Endothelial cell of umbilical vein (primary cell): ENCODE data around the gene ADSS1. TPM values are rescaled to one million over a fixed set of nuclear protein-coding genes. Genes with fewer than 3 reads are reported as not detected.

Source experiments
- BruUV-seq: library from RNA; stranded (reverse); fragments of 400-500 nt; replicated peaks from 2 replicates; lab custom pipeline; 2021; lab: Mats Ljungman, UMichigan
- CTCF ChIA-PET: fragments of 300-600, 350-600 bp; sonication (Branson Sonifier 250); formaldehyde crosslinking; loops from one replicate; lab custom pipeline; 2021; ENCODE audit warnings: antibody characterized with exemption, inconsistent platforms; lab: Charles Lee
- POLR2A ChIA-PET: fragments of 300-600, 350-600 bp; sonication (Branson Sonifier 250); formaldehyde crosslinking; loops from one replicate; lab custom pipeline; 2021; ENCODE audit warnings: antibody characterized with exemption, inconsistent platforms; lab: Charles Lee
- DNase-seq: peaks from one replicate; pipeline ENCODE4 v3.0.0-alpha.2; 2011; ENCODE audit warnings: low read depth, low spot score
- FAIRE-seq: peaks from 2 replicates; lab custom pipeline; 2011; peaks lifted over from hg19 to GRCh38; lab: Jason Lieb, UNC
- H2AFZ ChIP-seq: 2 replicates; pipeline ENCODE4 v1.6.0; 2012; ENCODE audit warnings: low read depth, low read length, control low read depth, inconsistent platforms
- H3K27ac ChIP-seq: 2 replicates; pipeline ENCODE4 v1.5.1; 2011; ENCODE audit warnings: low read depth, mild to moderate bottlenecking, control low read depth, low read length, moderate library complexity; ENCODE audit not compliant: insufficient read depth
- H3K27me3 ChIP-seq, 2 experiments: 2 replicates each; pipeline versions ENCODE4 v1.6.0 to v1.6.1; 2011; ENCODE audit warnings: low read length in 2 of 2, mixed read lengths in 1 of 2; ENCODE audit not compliant: control insufficient read depth in 2 of 2, insufficient read depth in 2 of 2
- H3K36me3 ChIP-seq, 2 experiments: 2 replicates in 1 of 2; 3 replicates in 1 of 2; pipeline ENCODE4 v1.5.1; 2011; ENCODE audit warnings: low read length in 2 of 2, mild to moderate bottlenecking in 1 of 2, moderate library complexity in 1 of 2; ENCODE audit not compliant: control insufficient read depth in 2 of 2, insufficient read depth in 2 of 2; ENCODE audit errors: extremely low read depth in 1 of 2
- H3K4me1 ChIP-seq: 3 replicates; pipeline ENCODE4 v1.5.1; 2011; ENCODE audit warnings: mild to moderate bottlenecking, low read length; ENCODE audit not compliant: control insufficient read depth, insufficient read depth; ENCODE audit errors: extremely low read depth
- H3K4me2 ChIP-seq: 2 replicates; pipeline ENCODE4 v1.6.1; 2011; ENCODE audit warnings: low read length, control low read depth, mixed read lengths; ENCODE audit not compliant: insufficient read depth
- H3K4me3 ChIP-seq, 3 experiments: fragments of 200-600 bp in 1 of 3; sonication (generic), shearing (Covaris generic) in 1 of 3; replicated peaks in 1 of 3; 2 replicates each; pipeline ENCODE4 v1.5.1; 2011 to 2016; ENCODE audit warnings: control low read depth in 3 of 3, low read length in 3 of 3, mild to moderate bottlenecking in 2 of 3, inconsistent platforms in 1 of 3, low read depth in 1 of 3, moderate library complexity in 1 of 3; ENCODE audit not compliant: insufficient read depth in 1 of 3
- H3K79me2 ChIP-seq: 2 replicates; pipeline ENCODE4 v1.6.0; 2012; ENCODE audit warnings: low read length, inconsistent platforms; ENCODE audit not compliant: control insufficient read depth, insufficient read depth
- H3K9ac ChIP-seq: replicated peaks from 2 replicates; pipeline ENCODE3; 2011; ENCODE audit warnings: low read length, control low read depth; ENCODE audit not compliant: insufficient read depth; ENCODE audit errors: extremely low read depth
- H3K9me1 ChIP-seq: replicated peaks from 3 replicates; pipeline ENCODE4 v1.6.0; 2011; ENCODE audit warnings: mild to moderate bottlenecking, low read length; ENCODE audit not compliant: control insufficient read depth, insufficient read depth; ENCODE audit errors: extremely low read depth
- H3K9me3 ChIP-seq: replicated peaks from 2 replicates; pipeline ENCODE4 v1.5.1; 2012; ENCODE audit warnings: low read length, inconsistent platforms; ENCODE audit not compliant: control insufficient read depth, insufficient read depth
- H4K20me1 ChIP-seq: replicated peaks from 2 replicates; pipeline ENCODE3; 2011; ENCODE audit warnings: mild to moderate bottlenecking, low read length; ENCODE audit not compliant: control insufficient read depth, insufficient read depth; ENCODE audit errors: extremely low read depth
- CTCF ChIP-seq, 2 donors: IDR thresholded peaks; 1 replicate in 1 of 2; 2 replicates in 1 of 2; pipeline ENCODE4 v1.5.1; 2011; ENCODE audit warnings: low read length in 2 of 2, mild to moderate bottlenecking in 2 of 2, moderate library complexity in 2 of 2, control low read depth in 1 of 2, inconsistent platforms in 1 of 2, low read depth in 1 of 2; ENCODE audit not compliant: insufficient read depth in 1 of 2; ENCODE audit errors: extremely low read depth in 1 of 2
- EZH2 ChIP-seq: IDR thresholded peaks from 2 replicates; pipeline ENCODE4 v1.6.1; 2012; ENCODE audit warnings: borderline replicate concordance, low read depth, mild to moderate bottlenecking, moderate library complexity, low read length, inconsistent platforms; ENCODE audit not compliant: severe bottlenecking
- FOS ChIP-seq: IDR thresholded peaks from 2 replicates; pipeline ENCODE4 v1.6.1; 2011; ENCODE audit warnings: mild to moderate bottlenecking, low read length, moderate library complexity, borderline replicate concordance; ENCODE audit not compliant: insufficient read depth
- GATA2 ChIP-seq: IDR thresholded peaks from 2 replicates; pipeline ENCODE4 v1.7.0; 2011; ENCODE audit warnings: low read depth, mild to moderate bottlenecking, moderate library complexity, mixed read lengths, low read length; ENCODE audit not compliant: insufficient read length, insufficient read depth
- JUN ChIP-seq: IDR thresholded peaks from 2 replicates; pipeline ENCODE4 v1.6.1; 2011; ENCODE audit warnings: borderline replicate concordance, low read depth; ENCODE audit not compliant: insufficient read length, insufficient read depth
- MAX ChIP-seq: IDR thresholded peaks from 2 replicates; pipeline ENCODE4 v1.6.1; 2011; ENCODE audit not compliant: insufficient read depth, insufficient read length
- MYC ChIP-seq: IDR thresholded peaks from one replicate; pipeline ENCODE4 v1.6.1; 2011; ENCODE audit warnings: mild to moderate bottlenecking, low read depth, low read length
- POLR2A ChIP-seq: IDR thresholded peaks from 2 replicates; pipeline ENCODE4 v1.6.1; 2012; ENCODE audit warnings: low read depth, mild to moderate bottlenecking, control low read depth, low read length
- POLR2AphosphoS5 ChIP-seq: IDR thresholded peaks from 2 replicates; pipeline ENCODE4 v1.6.1; 2012; ENCODE audit warnings: low read depth, mild to moderate bottlenecking, control low read depth, low read length, moderate library complexity; ENCODE audit not compliant: insufficient read depth
- dilution Hi-C: fragments of 300-500 bp; cut with MboI; formaldehyde crosslinking; loops from one replicate; pipeline ENCODE4 v1.15.0; 2019; ENCODE audit warnings: low sequenced_read_pairs; ENCODE audit not compliant: extremely low pct_ligation_motif_present
- intact Hi-C: fragments of 100-400 bp; cut with micrococcal nuclease; formaldehyde crosslinking; loops from one replicate; pipeline ENCODE4 v1.10.0; 2022
- polyA plus RNA-seq, 4 experiments: library from polyadenylated mRNA; depleted of rRNA in 3 of 4; stranded (reverse) in 3 of 4; unstranded in 1 of 4; fragments of >200 nt; gene quantifications; 2 replicates each; pipeline versions ENCODE4 v1.2.1 to v1.2.3, GENCODE V29; 2011 to 2012; ENCODE audit warnings: missing spikeins in 1 of 4
- total RNA-seq: library from RNA; stranded (reverse); gene quantifications from 2 replicates; pipeline ENCODE4 v1.2.3, GENCODE V29; 2021

The ADSS1 gene
- total and polyA plus RNA-seq, 2 donors (not counting 3 experiments of a cell fraction or from before 2014, with no cell fraction given) = 1.9 TPM

GRCh38 chr14:104697317-104697703 is 26.7 kb upstream of the ADSS1 start:
- no peaks in the 10 kb centered on the region for H3K9me3 ChIP-seq
- no peak overlapping the region for H3K4me2 ChIP-seq
- H3K4me1 ChIP-seq = peaks cover 16% of the 10 kb centered on the region
- ChIA-PET POLR2A (no interaction called here), CTCF (interaction anchor here (0.5 to 2.7 kb wide), 3 partner anchors 12 to 32 kb away, joined by 3 to 8 read pairs (median 4); no protein-coding TSS in a partner anchor)
- no peak overlapping the region for H2AFZ ChIP-seq
- H3K9ac ChIP-seq = no peak overlapping the region
- no peak overlapping the region for H3K4me3 ChIP-seq
- H3K27me3 ChIP-seq = no peaks in the 10 kb centered on the region
- no peak overlapping the region for H3K27ac ChIP-seq
- peaks cover 83% of the 10 kb centered on the region for H3K79me2 ChIP-seq
- intact Hi-C loops (no loop called here), dilution Hi-C loops (no loop called here)
- no peaks in the 10 kb centered on the region for H4K20me1 ChIP-seq
- H3K36me3 ChIP-seq = peaks cover 7 to 14% of the 10 kb centered on the region in 2 experiments
- DNase-seq (no peak), FAIRE-seq (no peak)
- no peaks in the 10 kb centered on the region for H3K9me1 ChIP-seq
- no TSS peak for BruUV-seq
- TF ChIP-seq JUN = no peak
- no peak for TF ChIP-seq POLR2AphosphoS5
- TF ChIP-seq MYC = no peak
- no peak for TF ChIP-seq POLR2A
- TF ChIP-seq EZH2 = no peak
- no peak for TF ChIP-seq CTCF (IDR thresholded peaks at IDR 0.05; ENCODE audit: extremely low read depth in 1 of 2, insufficient read depth in 1 of 2, low read depth in 1 of 2, low read length in 2 of 2)
- TF ChIP-seq MAX = no peak
- no peak for TF ChIP-seq FOS
- TF ChIP-seq GATA2 = no peak
